Neural progenitor cell (in vitro differentiated cells): ENCODE results near the gene EDNRB. TPM values are rescaled to one million over a fixed set of nuclear protein-coding genes. Genes with fewer than 3 reads are reported as not detected.
"Not testable (repeated sequence)": the region's sequence is repeated elsewhere in the genome, so short reads cannot be mapped to it uniquely, and the experiment has no call there.

ENCODE experiments used
- DNase-seq: peaks from one replicate; pipeline ENCODE4 v3.0.0-alpha.2; 2016; ENCODE audit warnings: low spot score
- H2AFZ ChIP-seq: fragments of 200-600 bp; sonication (generic); replicated peaks from 2 replicates; pipeline ENCODE4 v1.6.1; 2016; ENCODE audit warnings: antibody characterized with exemption
- H3F3A ChIP-seq: fragments of 200-600 bp; sonication (generic); 2 replicates; pipeline ENCODE4 v1.6.1; 2016; ENCODE audit warnings: antibody characterized with exemption, low read depth
- H3K27ac ChIP-seq: fragments of 200-600 bp; sonication (generic); 2 replicates; pipeline ENCODE4 v1.5.1; 2016; ENCODE audit warnings: mild to moderate bottlenecking
- H3K27me3 ChIP-seq: fragments of 200-600 bp; sonication (generic); 2 replicates; pipeline ENCODE4 v1.6.1; 2016; ENCODE audit warnings: mild to moderate bottlenecking, moderate library complexity
- H3K36me3 ChIP-seq: fragments of 200-600 bp; sonication (generic); 2 replicates; pipeline ENCODE4 v1.5.1; 2016
- H3K4me1 ChIP-seq: fragments of 200-600 bp; sonication (generic); 2 replicates; pipeline ENCODE4 v1.6.1; 2016; ENCODE audit warnings: mixed run types
- H3K4me2 ChIP-seq: fragments of 200-600 bp; sonication (generic); 2 replicates; pipeline ENCODE4 v1.6.1; 2016
- H3K4me3 ChIP-seq: fragments of 200-600 bp; sonication (generic); 2 replicates; pipeline ENCODE4 v1.5.1; 2016
- H3K79me2 ChIP-seq: fragments of 200-600 bp; sonication (generic); 2 replicates; pipeline ENCODE4 v1.6.1; 2016; ENCODE audit warnings: low read depth
- H3K9ac ChIP-seq: fragments of 200-600 bp; sonication (generic); 2 replicates; pipeline ENCODE4 v1.6.1; 2016
- H3K9me3 ChIP-seq: fragments of 200-600 bp; sonication (generic); 2 replicates; pipeline ENCODE4 v1.5.1; 2016; ENCODE audit warnings: low read depth
- H4K20me1 ChIP-seq: fragments of 200-600 bp; sonication (generic); 2 replicates; pipeline ENCODE4 v1.6.1; 2016; ENCODE audit warnings: low read depth
- H3K27ac Mint-ChIP-seq: 3 replicates; pipeline ENCODE4 v1.8.0; 2021; ENCODE audit warnings: mixed read lengths
- H3K27me3 Mint-ChIP-seq: 2 replicates; pipeline ENCODE4 v1.8.0; 2022; ENCODE audit warnings: low read depth, mild to moderate bottlenecking, inconsistent platforms, moderate library complexity, mixed read lengths; ENCODE audit not compliant: insufficient read depth
- H3K36me3 Mint-ChIP-seq: 3 replicates; pipeline ENCODE4 v1.8.0; 2021; ENCODE audit warnings: mixed read lengths
- H3K4me1 Mint-ChIP-seq: 3 replicates; pipeline ENCODE4 v1.8.0; 2021; ENCODE audit warnings: mixed read lengths
- H3K4me3 Mint-ChIP-seq: 3 replicates; pipeline ENCODE4 v1.8.0; 2021; ENCODE audit warnings: mild to moderate bottlenecking, moderate library complexity, mixed read lengths
- H3K9me3 Mint-ChIP-seq: 3 replicates; pipeline ENCODE4 v1.8.0; 2020; ENCODE audit warnings: mixed read lengths
- EZH2 ChIP-seq: fragments of 200-600 bp; sonication (generic); IDR thresholded peaks from 2 replicates; pipeline ENCODE4 v1.6.1; 2017; ENCODE audit warnings: antibody characterized with exemption, mild to moderate bottlenecking, moderate library complexity
- EZH2phosphoT487 ChIP-seq: fragments of 200-600 bp; sonication (generic); IDR thresholded peaks from 2 replicates; pipeline ENCODE4 v1.6.1; 2017; ENCODE audit warnings: antibody characterized with exemption
- total RNA-seq: library from RNA; depleted of rRNA; stranded (reverse); fragments of >200 nt; gene quantifications from 2 replicates; pipeline ENCODE4 v1.2.3, GENCODE V29; 2015; ENCODE audit warnings: low replicate concordance
- TF ChIP-seq, protein P1 (sequence below): fragments of 200-600 bp; sonication (generic); IDR thresholded peaks from 2 replicates; pipeline ENCODE4 v1.5.1; 2017; ENCODE audit warnings: antibody characterized with exemption, mild to moderate bottlenecking

Gene EDNRB
- total RNA-seq, 1 donor from 2014 or later, result 2.2 TPM

DNA sequence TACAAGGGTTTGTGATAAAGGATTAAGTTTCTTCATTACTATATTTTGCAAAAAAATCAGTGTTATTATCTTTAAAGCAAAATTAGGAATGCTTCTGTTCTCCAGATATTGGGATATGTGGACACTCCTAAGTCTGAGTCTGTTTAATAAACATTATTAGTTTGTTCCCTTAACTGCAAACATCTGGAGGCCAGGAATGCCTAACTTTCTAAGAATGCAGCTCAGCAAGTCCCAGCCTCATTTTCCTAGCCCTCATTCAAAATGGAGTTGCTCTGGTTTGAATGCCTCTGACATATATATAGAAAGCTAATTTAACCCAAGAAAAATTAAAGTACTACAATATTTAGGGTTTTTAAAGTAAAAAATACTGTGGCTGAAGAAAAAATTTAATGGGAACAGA, 33.6 kb upstream of the EDNRB start:
- Mint-ChIP-seq H3K9me3 (peaks cover 10% of the 10 kb centered on the region), H3K36me3 (no peaks in the 10 kb centered on the region), H3K4me3 (no peak overlapping the region), H3K27me3 (no peaks in the 10 kb centered on the region), H3K27ac (no peak overlapping the region), H3K4me1 (peaks cover 7% of the 10 kb centered on the region)
- Histone ChIP-seq H3K36me3 (no peaks in the 10 kb centered on the region), H3K4me3 (no peak overlapping the region), H3K4me1 (no peaks in the 10 kb centered on the region), H2AFZ (no peak overlapping the region), H3K79me2 (no peaks in the 10 kb centered on the region), H3K27ac (no peak overlapping the region), H3K9ac (no peak overlapping the region), H3K9me3 (no peaks in the 10 kb centered on the region), H3K4me2 (no peak overlapping the region), H3F3A (no peaks in the 10 kb centered on the region), H3K27me3 (no peaks in the 10 kb centered on the region), H4K20me1 (no peaks in the 10 kb centered on the region)
- DNase-seq, result no peak
- TF ChIP-seq, protein P1, sequence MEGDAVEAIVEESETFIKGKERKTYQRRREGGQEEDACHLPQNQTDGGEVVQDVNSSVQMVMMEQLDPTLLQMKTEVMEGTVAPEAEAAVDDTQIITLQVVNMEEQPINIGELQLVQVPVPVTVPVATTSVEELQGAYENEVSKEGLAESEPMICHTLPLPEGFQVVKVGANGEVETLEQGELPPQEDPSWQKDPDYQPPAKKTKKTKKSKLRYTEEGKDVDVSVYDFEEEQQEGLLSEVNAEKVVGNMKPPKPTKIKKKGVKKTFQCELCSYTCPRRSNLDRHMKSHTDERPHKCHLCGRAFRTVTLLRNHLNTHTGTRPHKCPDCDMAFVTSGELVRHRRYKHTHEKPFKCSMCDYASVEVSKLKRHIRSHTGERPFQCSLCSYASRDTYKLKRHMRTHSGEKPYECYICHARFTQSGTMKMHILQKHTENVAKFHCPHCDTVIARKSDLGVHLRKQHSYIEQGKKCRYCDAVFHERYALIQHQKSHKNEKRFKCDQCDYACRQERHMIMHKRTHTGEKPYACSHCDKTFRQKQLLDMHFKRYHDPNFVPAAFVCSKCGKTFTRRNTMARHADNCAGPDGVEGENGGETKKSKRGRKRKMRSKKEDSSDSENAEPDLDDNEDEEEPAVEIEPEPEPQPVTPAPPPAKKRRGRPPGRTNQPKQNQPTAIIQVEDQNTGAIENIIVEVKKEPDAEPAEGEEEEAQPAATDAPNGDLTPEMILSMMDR, result no peak
- no peak for TF ChIP-seq EZH2
- no peak for TF ChIP-seq EZH2phosphoT487

DNA sequence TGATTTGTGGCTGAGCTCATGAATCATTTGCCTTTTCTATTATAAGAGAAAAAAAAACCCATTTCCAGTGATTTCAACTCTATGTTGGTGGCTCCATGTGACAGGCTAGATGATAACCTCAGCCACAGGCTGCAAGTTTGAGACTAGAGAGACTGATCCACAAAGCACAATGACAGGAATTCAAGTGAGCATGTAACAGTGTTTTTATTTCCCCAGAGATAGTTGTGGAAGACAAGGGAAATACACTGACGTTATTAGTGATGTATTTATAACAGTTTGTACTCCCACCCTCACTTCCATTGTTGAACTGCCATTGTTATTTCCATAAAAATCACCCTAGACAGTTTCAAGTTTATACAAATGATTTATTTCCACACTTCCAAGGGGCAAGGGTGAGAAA, 27.9 kb upstream of the EDNRB start:
- Mint-ChIP-seq H3K27ac (no peak overlapping the region), H3K4me1 (no peaks in the 10 kb centered on the region), H3K36me3 (no peaks in the 10 kb centered on the region), H3K27me3 (no peaks in the 10 kb centered on the region), H3K4me3 (no peak overlapping the region), H3K9me3 (peaks cover 4% of the 10 kb centered on the region)
- Histone ChIP-seq H3K27me3 (no peaks in the 10 kb centered on the region), H3K9ac (no peak overlapping the region), H3K36me3 (no peaks in the 10 kb centered on the region), H3K27ac (no peak overlapping the region), H3K4me2 (no peak overlapping the region), H3K9me3 (no peaks in the 10 kb centered on the region), H3K79me2 (no peaks in the 10 kb centered on the region), H3K4me1 (no peaks in the 10 kb centered on the region), H2AFZ (no peak overlapping the region), H3F3A (no peaks in the 10 kb centered on the region), H4K20me1 (no peaks in the 10 kb centered on the region), H3K4me3 (no peak overlapping the region)
- DNase-seq, result no peak
- TF ChIP-seq, protein P1, result no peak
- no peak for TF ChIP-seq EZH2phosphoT487
- TF ChIP-seq EZH2, result no peak

DNA sequence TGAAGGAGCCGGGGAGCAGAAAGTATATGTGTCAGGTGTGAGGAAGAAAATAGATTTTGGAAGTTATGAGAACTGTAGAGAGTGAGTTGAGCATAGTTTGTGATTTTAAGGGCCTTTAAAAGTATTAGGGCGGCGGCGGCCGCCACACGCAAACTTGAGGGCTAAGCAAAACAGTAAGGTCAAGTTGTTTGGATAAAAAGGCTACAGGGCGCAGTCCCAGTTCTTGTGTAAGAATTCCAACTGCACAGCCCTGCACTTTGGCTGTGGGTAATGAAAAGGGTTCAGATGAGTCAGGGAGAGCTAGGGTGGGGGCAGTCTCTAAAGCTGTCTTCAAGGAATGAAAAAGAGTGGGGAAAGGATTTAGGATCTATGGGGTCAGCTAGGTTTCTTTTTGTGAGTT, 16.4 kb upstream of the EDNRB start:
- not testable (repeated sequence) for H3K27ac ChIP-seq, DNase-seq, H3K27me3 Mint-ChIP-seq, H3K4me3 ChIP-seq, H2AFZ ChIP-seq, H4K20me1 ChIP-seq, H3K4me3 Mint-ChIP-seq, H3K36me3 ChIP-seq, H3K4me2 ChIP-seq, H3K9me3 ChIP-seq, H3K27me3 ChIP-seq, H3F3A ChIP-seq, H3K9ac ChIP-seq, H3K79me2 ChIP-seq, H3K4me1 Mint-ChIP-seq, H3K36me3 Mint-ChIP-seq, H3K27ac Mint-ChIP-seq
- peaks cover 21% of the 10 kb centered on the region for H3K9me3 Mint-ChIP-seq
- peaks cover 16% of the 10 kb centered on the region for H3K4me1 ChIP-seq

DNA sequence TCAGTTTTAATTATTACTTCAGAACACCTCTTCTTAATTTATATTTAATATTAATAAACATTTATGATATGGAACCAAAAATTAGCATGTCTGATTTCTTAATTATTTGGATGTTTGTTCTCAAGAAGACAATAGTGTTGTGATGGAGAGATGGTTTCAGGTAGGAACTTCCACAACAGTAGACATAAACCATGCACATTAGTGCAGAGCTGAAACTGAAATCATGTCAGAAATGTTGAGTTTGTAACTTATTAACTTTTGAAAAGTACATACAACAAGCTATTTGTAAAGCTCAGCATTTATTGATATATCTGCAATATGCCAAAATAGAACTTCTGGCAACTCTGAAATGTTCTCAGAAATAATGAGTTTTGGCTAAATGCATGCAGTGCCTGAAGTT, 11.8 kb upstream of the EDNRB start:
- Mint-ChIP-seq H3K4me1 (peaks cover 4% of the 10 kb centered on the region), H3K27me3 (peaks cover 2% of the 10 kb centered on the region), H3K27ac (no peak overlapping the region), H3K36me3 (peaks cover 2% of the 10 kb centered on the region), H3K4me3 (no peak overlapping the region), H3K9me3 (peaks cover 3% of the 10 kb centered on the region)
- no peak for DNase-seq
- H3K4me1 ChIP-seq, result peaks cover 16% of the 10 kb centered on the region
- TF ChIP-seq, protein P1, result no peak
- no peak for TF ChIP-seq EZH2phosphoT487
- TF ChIP-seq EZH2, result no peak
- no peak overlapping the region for H3K9ac ChIP-seq
- no peak overlapping the region for H2AFZ ChIP-seq
- no peaks in the 10 kb centered on the region for H4K20me1 ChIP-seq
- no peak overlapping the region for H3K4me3 ChIP-seq
- H3K9me3 ChIP-seq, result no peaks in the 10 kb centered on the region
- peaks cover 4% of the 10 kb centered on the region for H3F3A ChIP-seq
- H3K27ac ChIP-seq, result no peak overlapping the region
- H3K4me2 ChIP-seq, result no peak overlapping the region
- H3K79me2 ChIP-seq, result no peaks in the 10 kb centered on the region
- no peaks in the 10 kb centered on the region for H3K27me3 ChIP-seq
- H3K36me3 ChIP-seq, result no peaks in the 10 kb centered on the region
